ENCODE results near the gene TEKT2.

Gene TEKT2, protein sequence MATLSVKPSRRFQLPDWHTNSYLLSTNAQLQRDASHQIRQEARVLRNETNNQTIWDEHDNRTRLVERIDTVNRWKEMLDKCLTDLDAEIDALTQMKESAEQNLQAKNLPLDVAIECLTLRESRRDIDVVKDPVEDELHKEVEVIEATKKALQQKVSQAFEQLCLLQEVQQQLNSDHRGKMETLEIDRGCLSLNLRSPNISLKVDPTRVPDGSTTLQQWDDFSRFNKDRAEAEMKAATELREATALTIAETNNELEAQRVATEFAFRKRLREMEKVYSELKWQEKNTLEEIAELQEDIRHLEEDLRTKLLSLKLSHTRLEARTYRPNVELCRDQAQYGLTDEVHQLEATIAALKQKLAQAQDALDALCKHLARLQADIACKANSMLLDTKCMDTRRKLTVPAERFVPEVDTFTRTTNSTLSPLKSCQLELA

GRCh38 chr1:36083635-36084496 lies at the start of gene TEKT2:
TEKT2 (plus strand) TSS chr1:36084094; CDS start chr1:36084922, 828 bp downstream.
- peak in 1 of 6 experiments; percentile 22 for DNase-seq

- DNase-seq: no peak
Observed at GRCh38 chr1:36034692-36035091, 49.2 kb upstream of the TEKT2 start.

- DNase-seq: no peak
Observed at GRCh38 chr1:36035154-36035553, 48.7 kb upstream of the TEKT2 start.

- no peak for DNase-seq
Observed at GRCh38 chr1:36040238-36040637, 43.7 kb upstream of the TEKT2 start.

GRCh38 chr1:36051821-36052220 lies 32.1 kb upstream of the TEKT2 start:
- no peak for DNase-seq

- no peak for DNase-seq
Observed at GRCh38 chr1:36053978-36054377, 29.9 kb upstream of the TEKT2 start.

DNA sequence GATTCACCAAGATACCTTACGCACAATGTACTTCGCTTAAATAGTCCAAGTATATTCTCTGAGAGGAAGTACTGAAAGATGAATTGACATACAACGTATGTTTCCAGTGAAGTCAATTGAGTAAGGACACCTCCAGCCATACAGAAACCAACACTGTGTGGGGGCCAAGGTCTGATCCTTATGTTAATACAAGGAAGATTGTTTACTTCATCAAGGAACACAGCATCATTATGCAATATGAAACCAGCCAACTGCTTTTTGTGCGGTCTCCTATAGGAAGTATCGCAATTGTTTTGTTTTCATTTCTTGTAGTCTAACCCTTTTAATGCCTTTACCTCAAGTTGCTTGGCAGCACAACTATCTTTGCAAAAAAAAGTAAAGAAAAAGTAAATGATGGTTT lies 28.2 kb upstream of the TEKT2 start:
- no peak for DNase-seq

- DNase-seq: no peak
Observed at GRCh38 chr1:36062315-36062714, 21.6 kb upstream of the TEKT2 start.

DNA sequence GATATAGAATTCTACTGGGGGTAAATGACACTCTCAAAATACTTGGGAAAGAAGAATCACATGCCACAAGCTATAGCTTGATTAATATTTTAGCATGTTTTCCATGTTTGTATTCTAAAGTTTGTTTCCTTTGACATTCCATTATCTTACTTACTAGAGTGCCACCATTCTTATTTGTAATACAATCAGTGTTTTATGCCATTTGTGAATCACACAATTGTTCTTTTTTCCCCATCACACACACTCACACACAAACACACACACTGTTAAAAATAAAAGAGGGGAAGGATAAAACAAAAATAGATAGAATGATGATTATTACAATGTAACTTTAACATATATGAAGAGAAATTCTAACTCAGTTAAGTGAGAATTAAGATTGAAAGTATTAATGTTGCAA lies 16.0 kb upstream of the TEKT2 start:
- DNase-seq: no peak

DNA sequence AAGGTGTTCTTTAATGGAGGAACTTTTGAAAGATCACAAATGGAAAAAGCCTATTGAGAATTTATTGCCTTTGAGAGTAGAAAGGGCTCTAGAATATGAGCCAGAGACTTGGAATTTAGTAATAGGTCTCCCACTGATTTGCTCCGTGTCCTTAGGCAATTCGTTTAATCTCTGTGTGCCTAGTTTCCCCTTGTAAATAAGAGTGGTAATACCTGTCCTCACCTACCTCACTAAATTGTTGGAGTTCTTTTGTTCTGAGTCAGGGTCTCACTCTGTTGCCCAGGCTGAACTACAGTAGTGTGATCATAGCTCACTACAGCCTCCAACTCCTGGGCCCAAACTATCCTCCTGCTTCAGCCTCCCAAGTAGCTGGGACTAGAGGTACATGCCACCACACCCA lies 15.0 kb upstream of the TEKT2 start:
- no peak for DNase-seq

DNA sequence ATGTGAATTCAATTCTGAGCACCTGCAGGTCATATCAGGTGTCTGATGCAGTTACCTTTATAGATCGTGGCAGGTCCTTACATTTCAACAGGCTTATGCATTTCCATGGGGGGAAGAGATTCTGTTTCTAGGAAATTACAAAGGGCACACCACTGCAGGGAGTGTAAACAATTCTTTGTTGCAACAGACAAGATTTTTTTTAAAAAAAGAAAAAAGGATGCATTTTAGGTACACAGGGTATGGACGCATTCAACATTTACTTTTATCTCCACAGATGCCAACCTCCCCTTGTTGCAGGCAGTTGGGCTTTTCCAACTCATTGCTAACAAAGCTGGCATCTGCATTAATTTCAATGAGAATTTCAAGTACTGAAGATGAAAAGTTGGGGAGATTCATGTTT lies 13.5 kb upstream of the TEKT2 start:
- no peak for DNase-seq

DNA sequence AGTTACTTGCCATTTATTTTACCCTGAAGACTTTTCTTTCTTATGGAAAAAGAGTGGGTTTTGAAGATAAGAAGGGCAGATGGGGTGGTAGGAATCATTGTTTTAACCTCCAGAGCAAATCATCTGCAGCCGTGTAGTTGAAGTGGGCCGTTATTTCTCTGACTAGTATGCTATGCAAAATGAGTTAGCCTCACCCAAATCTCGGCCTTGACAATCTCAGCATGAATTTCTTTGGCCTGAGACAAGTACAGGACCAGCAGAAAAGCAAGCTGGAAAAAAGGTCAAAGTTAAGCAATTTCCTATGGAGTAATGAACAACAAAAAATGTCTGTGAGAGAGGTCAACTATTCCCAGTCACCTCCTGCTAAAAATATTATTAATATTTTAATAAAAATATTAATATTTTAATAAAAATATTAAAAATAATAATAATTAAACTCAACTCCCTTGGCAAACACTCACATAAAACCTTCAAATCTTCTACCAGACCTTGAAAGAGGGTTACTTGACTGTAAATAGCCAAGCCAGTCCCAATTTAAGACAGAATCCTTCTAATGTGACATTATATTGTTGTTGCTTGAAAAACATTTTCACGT lies 6.8 kb upstream of the TEKT2 start:
- no peak for DNase-seq

DNA sequence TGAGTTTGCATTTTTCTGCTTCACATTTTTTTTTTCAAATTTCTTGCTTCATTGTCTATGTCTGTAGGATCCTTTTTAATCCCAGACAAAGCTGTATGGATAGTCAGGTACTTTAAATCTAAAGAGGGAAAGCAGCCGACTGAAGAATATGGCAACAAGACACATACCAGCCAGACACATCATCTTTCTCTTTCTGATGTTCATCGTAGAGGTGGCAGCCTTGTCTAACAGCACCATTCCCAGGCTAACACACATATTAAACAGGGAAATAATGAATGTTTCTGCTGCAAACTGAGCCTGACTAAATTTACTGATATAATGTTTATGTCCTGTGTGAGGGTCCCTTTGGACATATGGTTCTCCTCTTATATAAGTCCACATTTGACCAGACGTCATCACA lies 3.7 kb upstream of the TEKT2 start:
- no peak for DNase-seq

DNA sequence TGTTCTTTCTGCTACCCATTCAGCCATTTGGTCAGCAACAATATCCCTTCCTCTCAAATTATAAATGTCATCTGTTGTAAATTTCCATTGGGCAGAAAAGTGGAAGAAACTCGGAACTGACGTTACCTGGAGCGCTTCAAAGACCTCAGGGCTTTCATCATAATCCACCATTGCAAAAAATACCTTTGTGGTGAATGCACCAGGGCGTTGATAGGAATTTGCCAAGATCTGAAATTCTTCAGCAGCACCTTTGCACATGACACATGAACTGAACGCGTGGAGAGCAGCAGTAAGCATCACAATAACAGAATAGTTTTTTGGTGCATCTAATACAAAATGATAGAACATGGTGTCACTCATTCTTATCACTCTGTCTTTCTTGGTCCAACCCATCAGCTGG lies 3.1 kb upstream of the TEKT2 start:
- DNase-seq: no peak

DNA sequence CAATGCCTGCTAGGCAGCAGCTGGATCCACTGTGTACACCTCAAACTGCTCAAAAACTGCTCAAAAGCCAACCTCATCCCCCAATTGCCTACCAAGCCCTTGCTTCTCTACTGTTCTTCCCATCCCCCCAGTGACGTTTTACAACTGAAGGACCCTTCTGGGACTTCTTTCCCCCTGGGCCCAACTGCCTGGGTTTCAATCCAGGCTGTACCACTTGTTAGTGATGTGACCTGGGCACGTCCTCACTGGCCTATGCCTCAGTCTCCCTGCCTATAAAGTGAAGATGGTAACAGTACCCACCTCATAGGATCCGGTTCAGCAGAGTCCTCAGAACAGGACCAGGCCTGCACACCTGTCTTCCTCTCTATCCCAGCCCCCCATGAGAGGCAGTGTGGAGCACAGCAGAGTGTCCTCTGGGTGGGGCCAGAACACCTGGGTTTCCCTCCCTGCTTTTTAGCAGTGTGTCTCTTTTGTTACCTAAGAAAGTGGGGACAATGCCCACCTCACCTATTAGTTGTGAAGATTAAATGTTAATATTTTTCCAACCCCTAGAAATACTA lies 1.9 kb upstream of the TEKT2 start:
- no peak for DNase-seq

- no peak for DNase-seq
Observed at GRCh38 chr1:36083219-36083618, 675 bp upstream of the TEKT2 start.

- no peak for DNase-seq
Observed at GRCh38 chr1:36084497-36085115, 712 bp downstream of the TEKT2 start.

GRCh38 chr1:36085126-36085525 lies 1.2 kb downstream of the TEKT2 start:
- no peak for DNase-seq

DNA sequence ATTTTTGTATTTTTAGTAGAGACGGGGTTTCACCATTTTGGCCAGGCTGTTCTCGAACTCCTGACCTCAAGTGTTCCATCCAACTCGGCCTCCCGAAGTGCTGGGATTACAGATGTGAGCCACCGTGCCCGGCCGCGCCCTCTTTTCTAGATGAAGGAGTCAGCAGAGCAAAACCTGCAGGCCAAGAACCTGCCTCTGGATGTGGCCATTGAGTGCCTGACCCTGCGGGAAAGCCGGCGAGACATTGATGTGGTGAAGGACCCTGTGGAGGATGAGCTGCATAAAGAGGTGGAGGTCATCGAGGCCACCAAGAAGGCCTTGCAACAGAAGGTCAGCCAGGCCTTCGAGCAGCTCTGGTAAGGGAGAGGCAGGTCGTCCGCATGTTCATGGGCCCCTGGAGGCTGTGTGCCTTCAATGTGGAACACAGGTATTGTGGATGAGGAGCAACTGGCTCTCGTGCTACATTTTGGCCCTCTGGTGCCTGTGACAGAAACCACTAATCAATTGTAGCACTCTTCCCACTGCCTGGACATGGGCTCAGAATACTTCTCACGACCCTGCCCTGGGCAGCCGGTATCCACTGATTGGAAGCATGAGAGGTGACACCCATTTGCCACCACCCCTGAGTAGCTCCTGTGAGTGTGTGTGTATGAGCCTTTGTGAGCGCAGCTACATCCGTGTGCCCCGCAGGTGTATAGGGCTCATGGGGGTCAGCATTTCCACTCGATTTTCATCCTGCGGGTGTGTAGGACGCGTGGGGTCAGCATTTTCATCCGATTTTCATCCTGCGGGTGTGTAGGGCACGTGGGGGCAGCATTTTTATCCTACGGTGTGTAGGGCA lies 2.0 kb downstream of the TEKT2 start:
- no peak for DNase-seq

DNA sequence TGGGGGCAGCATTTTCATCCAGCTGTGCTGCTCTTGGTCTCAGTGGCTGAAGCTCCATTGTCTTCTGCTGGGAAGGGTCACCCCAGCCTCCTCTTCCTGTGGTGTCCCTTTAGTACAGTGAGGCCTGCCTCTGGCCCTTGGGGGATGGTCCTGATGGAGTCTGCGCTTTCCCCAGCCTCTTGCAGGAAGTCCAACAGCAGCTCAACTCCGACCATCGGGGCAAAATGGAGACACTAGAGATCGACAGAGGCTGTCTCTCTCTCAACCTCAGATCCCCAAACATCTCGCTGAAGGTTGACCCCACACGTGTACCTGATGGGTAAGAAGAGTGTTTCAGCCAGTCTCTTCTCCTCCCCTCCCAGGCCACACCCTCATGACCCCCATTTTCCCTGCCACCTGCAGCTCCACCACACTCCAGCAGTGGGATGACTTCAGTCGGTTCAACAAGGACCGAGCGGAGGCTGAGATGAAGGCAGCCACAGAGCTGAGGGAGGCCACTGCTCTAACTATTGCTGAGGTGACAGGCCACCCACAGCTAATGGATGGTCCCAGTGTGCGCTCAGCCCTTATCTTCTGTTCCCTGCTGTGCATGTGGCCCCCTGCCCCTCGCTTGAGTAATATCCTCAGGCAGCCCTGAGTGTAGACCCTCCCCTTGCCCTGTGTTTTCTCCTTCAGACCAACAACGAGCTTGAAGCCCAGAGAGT lies 2.8 kb downstream of the TEKT2 start:
- DNase-seq: no peak

Data from stimulated activated naive CD4-positive, alpha-beta T cell (primary cell).